HCT116 (cell line): ENCODE measurements around the gene BFSP2. TPM values are rescaled to one million over a fixed set of nuclear protein-coding genes. Genes with fewer than 3 reads are reported as not detected.
A peak's percentile ranks its signal among the peaks of the same experiment; 100 is the strongest.

Experiments used
- ATAC-seq: fragments of 200-7000 bp; cut with Tn5 transposase; 2 replicates; pipeline ENCODE4 v1.9.1; 2020; ENCODE audit warnings: mild to moderate bottlenecking, moderate library complexity
- BruUV-seq: library from RNA; stranded (reverse); fragments of 400-500 nt; replicated peaks from 2 replicates; lab custom pipeline; 2021; lab: Mats Ljungman, UMichigan
- CTCF ChIA-PET: fragments of 300-600 bp; sonication (Branson Sonifier 250); formaldehyde crosslinking; loops from one replicate; lab custom pipeline; 2021; ENCODE audit warnings: antibody characterized with exemption; lab: Charles Lee
- POLR2A ChIA-PET: fragments of 300-600, 350-600 bp; sonication (Branson Sonifier 250); formaldehyde crosslinking; loops from one replicate; lab custom pipeline; 2021; ENCODE audit warnings: antibody characterized with exemption; lab: Charles Lee
- RAD21 ChIA-PET, 2 experiments: fragments of 300-600 bp; sonication (Branson Sonifier 250); formaldehyde crosslinking; loops; one replicate each; lab custom pipeline; 2023; ENCODE audit warnings: low total read pairs in 2 of 2; ENCODE audit not compliant: uncharacterized antibody in 2 of 2, unreplicated experiment in 2 of 2, low non-redundant PET in 1 of 2; lab: Charles Lee
- DNase-seq: peaks from one replicate; pipeline ENCODE4 v3.0.0-alpha.2; 2010; ENCODE audit warnings: low read depth, low spot score
- H2AFZ ChIP-seq: fragments of 200-600 bp; shearing (Covaris generic), sonication (generic); 2 replicates; pipeline ENCODE4 v1.6.1; 2017; ENCODE audit warnings: low read depth, mixed run types, mixed read lengths, antibody characterized with exemption, low read length; ENCODE audit not compliant: poor library complexity, severe bottlenecking
- H3K27ac ChIP-seq: 2 replicates; pipeline ENCODE4 v1.5.1; 2012; ENCODE audit warnings: low read depth, low read length
- H3K27me3 ChIP-seq: fragments of 200-600 bp; sonication (generic); 2 replicates; pipeline ENCODE4 v1.6.1; 2016; ENCODE audit warnings: mixed run types, low read length, mixed read lengths; ENCODE audit not compliant: insufficient read depth
- H3K36me3 ChIP-seq, 2 experiments: fragments of 200-500 bp in 1 of 2; fragments of 200-600 bp in 1 of 2; sonication (Bioruptor generic) in 1 of 2; sonication (generic) in 1 of 2; 2 replicates each; pipeline versions ENCODE4 v1.5.1 to v1.6.1; 2014 to 2016; ENCODE audit warnings: low read length in 2 of 2, inconsistent platforms in 1 of 2, mixed read lengths in 1 of 2, mixed run types in 1 of 2; ENCODE audit not compliant: insufficient read depth in 2 of 2, control insufficient read depth in 1 of 2
- H3K4me1 ChIP-seq, 2 experiments: fragments of 200-600 bp in 1 of 2; sonication (generic) in 1 of 2; 2 replicates each; pipeline versions ENCODE4 v1.5.1 to v1.6.1; 2012 to 2017; ENCODE audit warnings: low read length in 2 of 2, inconsistent platforms in 1 of 2, mild to moderate bottlenecking in 1 of 2, mixed read lengths in 1 of 2, mixed run types in 1 of 2, moderate library complexity in 1 of 2; ENCODE audit not compliant: insufficient read depth in 2 of 2, control insufficient read depth in 1 of 2
- H3K4me2 ChIP-seq: fragments of 200-600 bp; sonication (generic); 2 replicates; pipeline ENCODE4 v1.6.1; 2017; ENCODE audit warnings: mixed run types, low read length, mixed read lengths
- H3K4me3 ChIP-seq, 2 experiments: fragments of 200-600 bp in 1 of 2; sonication (generic) in 1 of 2; replicated peaks in 1 of 2; 2 replicates each; pipeline ENCODE4 v1.5.1; 2011 to 2016; ENCODE audit warnings: low read length in 2 of 2, control low read depth in 1 of 2, low read depth in 1 of 2, mild to moderate bottlenecking in 1 of 2, mixed read lengths in 1 of 2, mixed run types in 1 of 2
- H3K79me2 ChIP-seq: fragments of 200-600 bp; sonication (generic); 2 replicates; pipeline ENCODE4 v1.6.1; 2017; ENCODE audit warnings: mild to moderate bottlenecking, mixed run types, low read length, moderate library complexity, mixed read lengths; ENCODE audit not compliant: insufficient read depth
- H3K9ac ChIP-seq: fragments of 200-600 bp; sonication (generic); 2 replicates; pipeline ENCODE4 v1.6.1; 2016; ENCODE audit warnings: low read length, mixed read lengths
- H3K9me2 ChIP-seq: fragments of 200-600 bp; sonication (generic), shearing (Covaris generic); 2 replicates; pipeline ENCODE4 v1.6.1; 2017; ENCODE audit warnings: mixed run types, mild to moderate bottlenecking, moderate library complexity; ENCODE audit not compliant: insufficient read depth
- H3K9me3 ChIP-seq, 2 experiments: fragments of 200-500 bp in 1 of 2; fragments of 200-600 bp in 1 of 2; sonication (Bioruptor generic) in 1 of 2; sonication (generic) in 1 of 2; 2 replicates each; pipeline ENCODE4 v1.6.1; 2014 to 2017; ENCODE audit warnings: low read length in 2 of 2, mixed read lengths in 2 of 2, inconsistent platforms in 1 of 2, low read depth in 1 of 2, mild to moderate bottlenecking in 1 of 2, mixed run types in 1 of 2, moderate library complexity in 1 of 2; ENCODE audit not compliant: control insufficient read depth in 1 of 2, insufficient read depth in 1 of 2
- H4K20me1 ChIP-seq: fragments of 200-600 bp; sonication (generic), shearing (Covaris generic); 2 replicates; pipeline ENCODE4 v1.6.1; 2017; ENCODE audit warnings: mixed run types, mild to moderate bottlenecking, moderate library complexity; ENCODE audit not compliant: insufficient read depth
- CBX3 ChIP-seq: IDR thresholded peaks from 2 replicates; pipeline ENCODE4 v1.6.1; 2012; ENCODE audit warnings: low read depth
- CEBPB ChIP-seq: IDR thresholded peaks from 2 replicates; pipeline ENCODE4 v1.6.1; 2012; ENCODE audit warnings: low read depth
- EGR1 ChIP-seq: IDR thresholded peaks from 2 replicates; pipeline ENCODE4 v1.6.1; 2012; ENCODE audit warnings: low read depth
- ELF1 ChIP-seq: IDR thresholded peaks from 2 replicates; pipeline ENCODE4 v1.6.1; 2012; ENCODE audit warnings: low read depth, borderline replicate concordance
- EZH2 ChIP-seq: fragments of 200-600 bp; sonication (generic); IDR thresholded peaks from 2 replicates; pipeline ENCODE4 v1.6.1; 2017; ENCODE audit warnings: antibody characterized with exemption, mixed run types
- EZH2phosphoT487 ChIP-seq: fragments of 200-600 bp; IDR thresholded peaks from 2 replicates; pipeline ENCODE4 v1.6.1; 2018; ENCODE audit warnings: antibody characterized with exemption, borderline replicate concordance
- FOSL1 ChIP-seq: IDR thresholded peaks from 2 replicates; pipeline ENCODE4 v1.6.1; 2012; ENCODE audit warnings: low read depth
- JUND ChIP-seq: IDR thresholded peaks from 2 replicates; pipeline ENCODE4 v1.6.1; 2012
- POLR2A ChIP-seq: IDR thresholded peaks from 2 replicates; pipeline ENCODE4 v1.7.0; 2011; ENCODE audit warnings: borderline replicate concordance; ENCODE audit not compliant: insufficient read depth, insufficient read length; ENCODE audit errors: extremely low read depth
- POLR2AphosphoS5 ChIP-seq: IDR thresholded peaks from 2 replicates; pipeline ENCODE4 v1.6.1; 2011; ENCODE audit warnings: mild to moderate bottlenecking, low read depth, low read length, moderate library complexity
- RAD21 ChIP-seq: IDR thresholded peaks from 2 replicates; pipeline ENCODE4 v1.6.1; 2012; ENCODE audit warnings: low read depth, mild to moderate bottlenecking
- SIN3A ChIP-seq: IDR thresholded peaks from 2 replicates; pipeline ENCODE4 v1.6.1; 2012; ENCODE audit warnings: low read depth
- SP1 ChIP-seq: IDR thresholded peaks from 2 replicates; pipeline ENCODE4 v1.6.1; 2012; ENCODE audit warnings: low read depth
- SRF ChIP-seq: IDR thresholded peaks from 2 replicates; pipeline ENCODE4 v1.6.1; 2012; ENCODE audit warnings: low read depth
- ZFX ChIP-seq: fragments of 450-650 bp; IDR thresholded peaks from 2 replicates; pipeline ENCODE4 v1.6.1; 2017
- intact Hi-C: fragments of 100-400 bp; cut with micrococcal nuclease; formaldehyde crosslinking; loops from 2 replicates; pipeline ENCODE4 v1.10.0; 2022
- total RNA-seq: library from RNA; stranded (reverse); gene quantifications from one replicate; pipeline ENCODE4 v1.2.1, GENCODE V29; 2021; ENCODE audit not compliant: unreplicated experiment
- TF ChIP-seq, protein P1 (sequence below): IDR thresholded peaks from 2 replicates; pipeline ENCODE4 v1.6.1; 2012
- TF ChIP-seq, protein P2 (sequence below): IDR thresholded peaks from 2 replicates; pipeline ENCODE4 v1.6.1; 2012
- TF ChIP-seq, protein P3 (sequence below), 3 experiments: fragments of 200-600 bp in 1 of 3; sonication (generic) in 1 of 3; IDR thresholded peaks in 2 of 3; conservative IDR thresholded peaks in 1 of 3; 2 replicates each; pipeline ENCODE4 v1.5.1; 2012 to 2017; ENCODE audit warnings: low read depth in 2 of 3, low read length in 2 of 3, antibody characterized with exemption in 1 of 3, borderline replicate concordance in 1 of 3, control low read depth in 1 of 3, mild to moderate bottlenecking in 1 of 3, mixed read lengths in 1 of 3, mixed run types in 1 of 3, moderate library complexity in 1 of 3; ENCODE audit not compliant: insufficient read depth in 1 of 3
- TF ChIP-seq, protein P4 (sequence below): IDR thresholded peaks from 2 replicates; pipeline ENCODE4 v1.6.1; 2012; ENCODE audit warnings: low read depth

Gene BFSP2
- total RNA-seq, 1 experiment from 2014 or later: not detected

DNA sequence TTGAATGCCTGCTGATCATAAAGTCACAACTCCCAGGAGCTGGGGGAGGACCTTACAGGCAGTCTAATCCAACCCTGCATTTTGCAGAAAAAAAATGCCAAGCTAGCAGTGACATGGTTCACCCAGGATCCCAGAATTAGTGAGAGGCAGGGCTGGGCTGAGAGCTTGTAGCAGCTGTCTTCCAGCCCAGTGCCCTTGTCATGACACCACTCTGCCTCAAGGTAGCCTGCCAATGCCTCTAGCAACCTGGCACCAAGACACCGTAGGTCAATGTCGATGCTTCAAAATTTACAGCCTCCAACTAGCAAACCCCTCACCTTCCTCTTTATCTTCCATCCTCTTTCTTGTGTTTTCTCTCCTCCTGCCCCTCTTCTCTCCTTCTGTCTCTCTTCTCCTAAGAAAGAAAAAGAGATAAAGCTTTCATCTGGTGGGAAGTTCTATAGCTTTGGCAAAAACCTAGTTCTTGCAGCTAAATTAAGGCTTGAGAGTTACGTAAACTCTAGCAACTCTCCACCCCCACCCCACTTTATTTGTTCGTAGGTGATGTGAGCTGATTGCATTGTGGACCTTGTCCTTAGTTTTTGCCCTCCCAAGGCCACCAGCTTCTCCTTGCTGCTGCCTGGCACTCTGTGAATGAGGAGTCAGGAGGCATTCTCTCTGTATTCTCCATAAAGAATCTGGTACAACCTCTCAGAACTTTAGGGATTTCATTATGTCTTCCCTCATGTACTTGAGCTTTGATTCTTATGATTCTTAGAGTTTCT, 18.3 kb upstream of the BFSP2 start (continued):
- TF ChIP-seq, protein P1, sequence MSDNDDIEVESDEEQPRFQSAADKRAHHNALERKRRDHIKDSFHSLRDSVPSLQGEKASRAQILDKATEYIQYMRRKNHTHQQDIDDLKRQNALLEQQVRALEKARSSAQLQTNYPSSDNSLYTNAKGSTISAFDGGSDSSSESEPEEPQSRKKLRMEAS: no peak
- TF ChIP-seq SIN3A: no peak

DNA sequence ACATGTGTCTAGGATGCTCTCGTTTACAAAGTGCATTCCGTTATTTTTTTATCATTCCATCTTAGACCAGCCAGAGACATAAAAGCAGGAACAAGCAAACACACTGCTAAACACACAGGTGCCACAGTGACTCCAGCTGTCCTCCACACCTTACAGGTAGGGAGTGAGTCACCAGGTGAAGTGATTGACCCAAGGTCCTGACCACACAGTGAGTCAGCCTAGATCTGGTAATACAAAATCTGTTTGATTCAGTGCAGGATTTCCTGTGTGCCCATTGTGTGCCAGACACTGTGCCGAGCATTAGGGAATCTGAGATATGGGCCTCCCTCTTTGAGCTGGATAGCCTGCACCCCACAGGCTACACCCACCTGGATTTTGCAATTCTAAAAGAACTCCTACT, 16.7 kb upstream of the BFSP2 start:
- RAD21 ChIA-PET: interaction anchor here in 1 of 2 experiments (0.8 kb wide), 1 partner anchor 342 kb away, joined by 4 read pairs; no protein-coding TSS in a partner anchor
- Histone ChIP-seq H3K9me3 (no peaks in the 10 kb centered on the region), H2AFZ (no peak overlapping the region), H3K4me3 (no peak overlapping the region), H4K20me1 (no peaks in the 10 kb centered on the region), H3K36me3 (no peaks in the 10 kb centered on the region), H3K9me2 (no peaks in the 10 kb centered on the region), H3K27ac (no peak overlapping the region), H3K4me1 (peaks cover 6 to 16% of the 10 kb centered on the region in 2 experiments), H3K4me2 (peak overlapping the region; percentile 11; the same call in 1 of the 2 replicates), H3K9ac (no peak overlapping the region), H3K79me2 (no peaks in the 10 kb centered on the region), H3K27me3 (peaks cover 71% of the 10 kb centered on the region)
- no TSS peak for BruUV-seq
- POLR2A ChIA-PET: no interaction called here
- CTCF ChIA-PET: interaction anchor here (4.4 kb wide), 2 partner anchors 342 to 651 kb away, joined by 25 to 38 read pairs; no protein-coding TSS in a partner anchor
- ATAC-seq: peak; percentile 73
- intact Hi-C loops: loop anchor here (10.0 kb wide), 3 partner anchors 578 to 1028 kb away; no protein-coding TSS in a partner anchor
- DNase-seq: peak; percentile 53
- TF ChIP-seq, protein P2, sequence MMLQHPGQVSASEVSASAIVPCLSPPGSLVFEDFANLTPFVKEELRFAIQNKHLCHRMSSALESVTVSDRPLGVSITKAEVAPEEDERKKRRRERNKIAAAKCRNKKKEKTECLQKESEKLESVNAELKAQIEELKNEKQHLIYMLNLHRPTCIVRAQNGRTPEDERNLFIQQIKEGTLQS: no peak
- no peak for TF ChIP-seq ZFX
- TF ChIP-seq, protein P1: peak; percentile 31; the same call in 1 of the 2 replicates
- peak; percentile 67; the same call in 1 of the 2 replicates for TF ChIP-seq CBX3
- no peak for TF ChIP-seq EZH2
- TF ChIP-seq SIN3A: peak; percentile 72; the same call in 1 of the 2 replicates
- TF ChIP-seq JUND: peak; percentile 91
- TF ChIP-seq, protein P3, sequence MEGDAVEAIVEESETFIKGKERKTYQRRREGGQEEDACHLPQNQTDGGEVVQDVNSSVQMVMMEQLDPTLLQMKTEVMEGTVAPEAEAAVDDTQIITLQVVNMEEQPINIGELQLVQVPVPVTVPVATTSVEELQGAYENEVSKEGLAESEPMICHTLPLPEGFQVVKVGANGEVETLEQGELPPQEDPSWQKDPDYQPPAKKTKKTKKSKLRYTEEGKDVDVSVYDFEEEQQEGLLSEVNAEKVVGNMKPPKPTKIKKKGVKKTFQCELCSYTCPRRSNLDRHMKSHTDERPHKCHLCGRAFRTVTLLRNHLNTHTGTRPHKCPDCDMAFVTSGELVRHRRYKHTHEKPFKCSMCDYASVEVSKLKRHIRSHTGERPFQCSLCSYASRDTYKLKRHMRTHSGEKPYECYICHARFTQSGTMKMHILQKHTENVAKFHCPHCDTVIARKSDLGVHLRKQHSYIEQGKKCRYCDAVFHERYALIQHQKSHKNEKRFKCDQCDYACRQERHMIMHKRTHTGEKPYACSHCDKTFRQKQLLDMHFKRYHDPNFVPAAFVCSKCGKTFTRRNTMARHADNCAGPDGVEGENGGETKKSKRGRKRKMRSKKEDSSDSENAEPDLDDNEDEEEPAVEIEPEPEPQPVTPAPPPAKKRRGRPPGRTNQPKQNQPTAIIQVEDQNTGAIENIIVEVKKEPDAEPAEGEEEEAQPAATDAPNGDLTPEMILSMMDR (IDR thresholded peaks at IDR 0.05 in 2 of 3, conservative IDR thresholded peaks at IDR 0.05 in 1 of 3; ENCODE audit: borderline replicate concordance in 1 of 3, insufficient read depth in 1 of 3, low read depth in 2 of 3, low read length in 2 of 3): no peak
- no peak; the same call in 1 of the 2 replicates for TF ChIP-seq RAD21
- peak; percentile 69 for TF ChIP-seq SP1
- TF ChIP-seq FOSL1: peak; percentile 92
- peak; percentile 56; the same call in 1 of the 2 replicates for TF ChIP-seq CEBPB
- TF ChIP-seq POLR2AphosphoS5: 0 out of 2 replicates have a peak, but pooled peaks have one; percentile 20
- no peak for TF ChIP-seq POLR2A
- 0 out of 2 replicates have a peak, but pooled peaks have one; percentile 35 for TF ChIP-seq SRF
- no peak for TF ChIP-seq EGR1
- no peak for TF ChIP-seq EZH2phosphoT487
- TF ChIP-seq, protein P4, sequence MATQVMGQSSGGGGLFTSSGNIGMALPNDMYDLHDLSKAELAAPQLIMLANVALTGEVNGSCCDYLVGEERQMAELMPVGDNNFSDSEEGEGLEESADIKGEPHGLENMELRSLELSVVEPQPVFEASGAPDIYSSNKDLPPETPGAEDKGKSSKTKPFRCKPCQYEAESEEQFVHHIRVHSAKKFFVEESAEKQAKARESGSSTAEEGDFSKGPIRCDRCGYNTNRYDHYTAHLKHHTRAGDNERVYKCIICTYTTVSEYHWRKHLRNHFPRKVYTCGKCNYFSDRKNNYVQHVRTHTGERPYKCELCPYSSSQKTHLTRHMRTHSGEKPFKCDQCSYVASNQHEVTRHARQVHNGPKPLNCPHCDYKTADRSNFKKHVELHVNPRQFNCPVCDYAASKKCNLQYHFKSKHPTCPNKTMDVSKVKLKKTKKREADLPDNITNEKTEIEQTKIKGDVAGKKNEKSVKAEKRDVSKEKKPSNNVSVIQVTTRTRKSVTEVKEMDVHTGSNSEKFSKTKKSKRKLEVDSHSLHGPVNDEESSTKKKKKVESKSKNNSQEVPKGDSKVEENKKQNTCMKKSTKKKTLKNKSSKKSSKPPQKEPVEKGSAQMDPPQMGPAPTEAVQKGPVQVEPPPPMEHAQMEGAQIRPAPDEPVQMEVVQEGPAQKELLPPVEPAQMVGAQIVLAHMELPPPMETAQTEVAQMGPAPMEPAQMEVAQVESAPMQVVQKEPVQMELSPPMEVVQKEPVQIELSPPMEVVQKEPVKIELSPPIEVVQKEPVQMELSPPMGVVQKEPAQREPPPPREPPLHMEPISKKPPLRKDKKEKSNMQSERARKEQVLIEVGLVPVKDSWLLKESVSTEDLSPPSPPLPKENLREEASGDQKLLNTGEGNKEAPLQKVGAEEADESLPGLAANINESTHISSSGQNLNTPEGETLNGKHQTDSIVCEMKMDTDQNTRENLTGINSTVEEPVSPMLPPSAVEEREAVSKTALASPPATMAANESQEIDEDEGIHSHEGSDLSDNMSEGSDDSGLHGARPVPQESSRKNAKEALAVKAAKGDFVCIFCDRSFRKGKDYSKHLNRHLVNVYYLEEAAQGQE: no peak
- TF ChIP-seq ELF1: no peak; the same call in 1 of the 2 replicates
